Naive thymus-derived CD4-positive, alpha-beta T cell (primary cell): ENCODE results near the gene ENOPH1. TPM values are rescaled to one million over a fixed set of nuclear protein-coding genes. Genes with fewer than 3 reads are reported as not detected.
"Not testable (repeated sequence)": the region's sequence is repeated elsewhere in the genome, so short reads cannot be mapped to it uniquely, and the experiment has no call there.

ENCODE experiments used
- ATAC-seq: fragments of 150-1000 bp; cut with Tn5 transposase; 2 replicates; pipeline ENCODE4 v1.10.0; 2021; ENCODE audit warnings: mild to moderate bottlenecking, moderate library complexity
- CTCF ChIA-PET: fragments of 350-600 bp; sonication (Branson Sonifier 250); formaldehyde crosslinking; loops from one replicate; lab custom pipeline; 2021; ENCODE audit warnings: antibody characterized with exemption; lab: Charles Lee
- POLR2A ChIA-PET: fragments of 350-600 bp; sonication (Branson Sonifier 250); formaldehyde crosslinking; loops from one replicate; lab custom pipeline; 2021; ENCODE audit warnings: antibody characterized with exemption, inconsistent platforms; lab: Charles Lee
- DNase-seq, 9 donors: peaks; one replicate each; pipeline versions ENCODE4 v3.0.0 to v3.0.0-alpha.2; 2020 to 2022; ENCODE audit warnings: mixed read lengths in 1 of 9
- H3K27ac ChIP-seq: one replicate; pipeline ENCODE4 v1.7.0; 2013; ENCODE audit warnings: mild to moderate bottlenecking, low read depth, low read length, moderate library complexity
- H3K27me3 ChIP-seq, 2 donors: one replicate each; pipeline ENCODE4 v1.7.0; 2013; ENCODE audit warnings: low read length in 2 of 2, mild to moderate bottlenecking in 2 of 2, moderate library complexity in 2 of 2; ENCODE audit not compliant: control insufficient read depth in 2 of 2, insufficient read depth in 2 of 2
- H3K36me3 ChIP-seq, 3 experiments: 1 replicate in 2 of 3; 2 replicates in 1 of 3; pipeline ENCODE4 v1.7.0; 2013; ENCODE audit warnings: low read length in 3 of 3, mild to moderate bottlenecking in 3 of 3, moderate library complexity in 1 of 3; ENCODE audit not compliant: insufficient read depth in 3 of 3, control insufficient read depth in 2 of 3
- H3K4me1 ChIP-seq, 2 donors: one replicate each; pipeline ENCODE4 v1.7.0; 2013; ENCODE audit warnings: low read length in 2 of 2, mild to moderate bottlenecking in 2 of 2, moderate library complexity in 1 of 2; ENCODE audit not compliant: control insufficient read depth in 2 of 2, insufficient read depth in 2 of 2
- H3K4me3 ChIP-seq: 2 replicates; pipeline ENCODE4 v1.7.0; 2013; ENCODE audit warnings: mild to moderate bottlenecking, low read length
- H3K9me3 ChIP-seq, 3 experiments: 1 replicate in 2 of 3; 2 replicates in 1 of 3; pipeline ENCODE4 v1.7.0; 2013; ENCODE audit warnings: low read length in 3 of 3; ENCODE audit not compliant: control insufficient read depth in 2 of 3
- H3K27ac Mint-ChIP-seq, 9 donors: one replicate each; pipeline ENCODE4 v1.8.0; 2020 to 2022; ENCODE audit warnings: mixed read lengths in 9 of 9, mild to moderate bottlenecking in 8 of 9, moderate library complexity in 5 of 9, inconsistent platforms in 2 of 9
- H3K27me3 Mint-ChIP-seq, 5 donors: one replicate each; pipeline ENCODE4 v1.8.0; 2021 to 2022; ENCODE audit warnings: mixed read lengths in 5 of 5, mild to moderate bottlenecking in 1 of 5
- H3K36me3 Mint-ChIP-seq, 5 donors: one replicate each; pipeline ENCODE4 v1.8.0; 2020 to 2022; ENCODE audit warnings: mixed read lengths in 5 of 5, mild to moderate bottlenecking in 3 of 5, inconsistent platforms in 1 of 5
- H3K4me1 Mint-ChIP-seq, 7 donors: one replicate each; pipeline ENCODE4 v1.8.0; 2020 to 2022; ENCODE audit warnings: mixed read lengths in 7 of 7, mild to moderate bottlenecking in 3 of 7, inconsistent platforms in 1 of 7
- H3K4me3 Mint-ChIP-seq, 10 donors: one replicate each; pipeline ENCODE4 v1.8.0; 2020 to 2022; ENCODE audit warnings: mild to moderate bottlenecking in 10 of 10, mixed read lengths in 10 of 10, moderate library complexity in 6 of 10, inconsistent platforms in 2 of 10
- H3K9me3 Mint-ChIP-seq, 11 donors: one replicate each; pipeline ENCODE4 v1.8.0; 2020 to 2022; ENCODE audit warnings: mixed read lengths in 11 of 11, mild to moderate bottlenecking in 4 of 11, inconsistent platforms in 1 of 11, moderate library complexity in 1 of 11
- intact Hi-C, 2 donors: fragments of 100-400 bp; cut with micrococcal nuclease; formaldehyde crosslinking; loops; one replicate each; pipeline ENCODE4 v1.15.1; 2023
- polyA plus RNA-seq, 2 donors: library from polyadenylated mRNA; unstranded; fragments of 300-500 nt; fragmentation: Illumina TruSeq; gene quantifications; one replicate each; pipeline ENCODE4 v1.2.3, GENCODE V29; 2021
- total RNA-seq, 6 experiments: library from RNA in 5 of 6; stranded (reverse) in 5 of 6; gene quantifications; 1 replicate in 5 of 6; 2 replicates in 1 of 6; pipeline ENCODE4 v1.2.3 and lab custom pipeline; 2021 to 2026

Gene ENOPH1
- total RNA-seq (10 to 100 TPM; 16.3 to 36.5 (median 24.3) TPM), polyA plus RNA-seq (10 to 100 TPM; 45.3 to 45.6 TPM), total RNA-seq (lab: John Stamatoyannopoulos, UW) (24.5 reads per million, percentile 55 among the genes with 10 or more reads in this experiment)

DNA sequence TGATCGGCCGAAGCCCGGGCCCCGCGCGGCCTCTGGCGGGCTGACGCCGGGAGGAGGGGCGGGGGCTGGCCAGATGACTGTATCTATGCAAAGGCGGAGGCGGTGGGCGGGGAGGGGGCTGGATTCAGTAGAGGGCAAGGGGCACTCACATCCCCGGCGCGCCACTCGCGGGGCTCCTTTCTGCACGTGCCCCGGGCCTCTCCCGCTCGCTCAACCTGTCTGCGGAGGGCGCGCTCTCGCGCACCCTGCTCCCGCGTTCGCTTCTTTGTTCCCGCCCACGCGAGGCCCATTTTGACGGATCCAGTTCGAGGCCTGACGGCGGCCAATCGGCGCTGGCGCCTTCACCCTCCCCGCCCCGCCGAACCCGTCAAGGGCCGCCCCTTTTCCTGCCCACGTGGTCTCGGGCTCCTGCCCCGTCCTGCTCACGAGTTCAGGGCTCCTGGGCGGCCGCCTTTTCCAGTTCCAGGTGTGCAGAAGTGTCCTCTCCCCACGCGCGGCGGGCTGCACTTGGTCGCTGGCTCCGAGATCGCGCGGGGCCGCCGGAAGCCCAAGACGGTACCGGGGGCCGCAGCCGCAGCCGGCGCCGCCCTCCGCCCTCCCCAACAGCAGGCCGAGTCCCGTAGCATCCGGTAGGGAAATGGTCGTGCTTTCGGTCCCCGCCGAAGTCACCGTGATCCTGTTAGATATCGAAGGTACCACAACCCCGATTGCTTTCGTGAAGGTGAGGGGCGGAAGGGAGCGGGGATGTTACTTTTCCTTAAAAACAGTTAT is at the start of gene ENOPH1, which contains the start of gene HNRNPDL:
ENOPH1 (plus strand) TSS at position 398 of the 771 bp plus-strand sequence; CDS start at position 638, 240 bp downstream.
HNRNPDL (minus strand) TSS at position 270 of the 771 bp plus-strand sequence. CDS start 772 bp downstream, outside the sequence.
- ChIA-PET POLR2A (interaction anchor here (0.7 to 4.2 kb wide), 24 partner anchors 8 to 1055 kb away, joined by 3 to 95 read pairs (median 6); partner anchors contain the start of genes ABRAXAS1, COPS4, HELQ and HNRNPD), CTCF (interaction anchor here (0.6 to 2.7 kb wide), 5 partner anchors 56 to 1059 kb away, joined by 3 to 18 read pairs (median 6); partner anchors contain the start of gene HNRNPD)
- Histone ChIP-seq H3K27ac (peak within 1 kb of the TSS; percentile 99), H3K36me3 (peaks cover 7 to 25% (median 16%) of the 10 kb centered on the region in 3 experiments), H3K4me1 (peaks cover 28 to 39% of the 10 kb centered on the region in 2 donors), H3K27me3 (no peaks in the 10 kb centered on the region), H3K4me3 (peak within 1 kb of the TSS; percentile 96), H3K9me3 (no peaks in the 10 kb centered on the region)
- Mint-ChIP-seq H3K4me1 (peaks cover 37 to 76% (median 64%) of the 10 kb centered on the region in 7 donors), H3K27me3 (peaks cover 0 to 2% (median 0%) of the 10 kb centered on the region in 5 donors), H3K27ac (peak within 1 kb of the TSS; percentile 98 to 100 (median 99)), H3K4me3 (peak within 1 kb of the TSS; percentile 98 to 100 (median 99)), H3K9me3 (peaks cover 0 to 5% (median 0%) of the 10 kb centered on the region in 11 donors), H3K36me3 (peaks cover 4 to 42% (median 38%) of the 10 kb centered on the region in 5 donors)
- ATAC-seq (peak; percentile 84), DNase-seq (peak; percentile 92 to 99 (median 96))
- intact Hi-C loops, result loop anchor here (1.0 to 10.0 kb wide), 12 partner anchors 32 to 1054 kb away; partner anchors contain the start of genes COQ2 (in 1 of the 2), HELQ (in 1 of the 2), RASGEF1B (in 1 of the 2) and THAP9 (in 1 of the 2)

DNA sequence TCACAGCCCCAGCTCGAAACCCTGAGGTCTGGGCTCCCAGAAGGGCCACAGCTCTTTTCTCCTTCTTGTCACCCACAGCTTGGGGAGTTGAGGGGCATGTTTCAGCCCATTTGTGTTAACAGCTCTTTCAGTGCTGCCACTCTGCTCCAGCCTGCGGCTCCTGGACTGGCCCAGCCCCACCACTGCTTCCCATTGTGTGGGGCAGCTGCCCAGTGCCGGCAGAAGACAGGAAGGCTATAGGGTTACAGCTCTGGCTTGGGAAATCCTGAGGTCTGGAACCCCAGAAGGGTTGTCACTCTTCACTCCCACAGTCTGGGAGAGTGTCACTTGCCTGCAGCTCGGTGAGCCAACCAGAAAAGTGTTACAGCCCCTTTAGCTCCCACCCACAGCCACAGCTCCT is 49.6 kb upstream of the ENOPH1 start:
- no peak overlapping the region for H3K4me3 Mint-ChIP-seq
- ChIA-PET POLR2A (interaction anchor here (0.6 to 4.5 kb wide), 4 partner anchors 41 to 49 kb away, joined by 3 to 19 read pairs (median 6); no protein-coding TSS in a partner anchor), CTCF (no interaction called here)
- no peaks in the 10 kb centered on the region for H3K36me3 ChIP-seq
- H3K27ac ChIP-seq, result no peak overlapping the region
- intact Hi-C loops, result no loop called here
- no peaks in the 10 kb centered on the region for H3K9me3 ChIP-seq
- no peaks in the 10 kb centered on the region for H3K27me3 ChIP-seq
- H3K4me1 Mint-ChIP-seq, result peaks cover 16 to 37% (median 27%) of the 10 kb centered on the region in 7 donors
- no peak overlapping the region for H3K4me3 ChIP-seq
- peaks cover 0 to 7% (median under 1%) of the 10 kb centered on the region in 11 donors for H3K9me3 Mint-ChIP-seq
- no peak for DNase-seq
- H3K27me3 Mint-ChIP-seq, result peaks cover 0 to 4% (median 2%) of the 10 kb centered on the region in 5 donors
- ATAC-seq, result no peak
- no peak overlapping the region for H3K27ac Mint-ChIP-seq
- H3K4me1 ChIP-seq, result peaks cover under 1 to 8% of the 10 kb centered on the region in 2 donors
- H3K36me3 Mint-ChIP-seq, result peaks cover 0 to 24% (median 3%) of the 10 kb centered on the region in 5 donors

DNA sequence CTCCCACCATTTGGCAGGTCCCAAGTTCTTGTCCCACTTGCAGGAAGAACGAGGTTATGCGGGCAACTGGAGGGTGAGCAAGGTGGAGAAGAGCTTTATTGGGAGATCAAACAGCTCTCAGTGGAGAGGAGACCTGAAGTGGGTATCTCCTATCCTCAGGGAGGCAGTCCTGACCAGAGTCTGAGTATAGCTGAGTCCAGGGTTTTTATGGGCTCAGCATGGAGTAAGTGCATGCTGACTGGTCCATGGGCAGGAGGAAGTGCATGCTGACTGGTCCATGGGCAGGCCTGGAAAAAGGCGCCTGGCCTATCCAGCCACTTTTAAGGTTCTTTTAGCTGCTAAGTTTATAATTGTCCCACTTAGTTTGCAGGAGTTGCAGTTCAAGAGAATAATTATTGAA is 49.2 kb upstream of the ENOPH1 start:
- Mint-ChIP-seq H3K9me3 (peaks cover 0 to 7% (median 2%) of the 10 kb centered on the region in 11 donors), H3K27ac (peak overlapping the region in 1 of 9 donors; percentile 8), H3K4me1 (peaks cover 12 to 33% (median 23%) of the 10 kb centered on the region in 7 donors), H3K4me3 (no peak overlapping the region), H3K36me3 (peaks cover 0 to 21% (median 3%) of the 10 kb centered on the region in 5 donors), H3K27me3 (peaks cover 0 to 6% (median 4%) of the 10 kb centered on the region in 5 donors)
- ChIA-PET POLR2A (interaction anchor here (1.2 to 1.4 kb wide), 2 partner anchors 41 to 48 kb away, joined by 4 to 7 read pairs; no protein-coding TSS in a partner anchor), CTCF (no interaction called here)
- no peaks in the 10 kb centered on the region for H3K27me3 ChIP-seq
- ATAC-seq (no peak), DNase-seq (no peak)
- intact Hi-C loops, result no loop called here
- H3K4me1 ChIP-seq, result peaks cover 0 to 4% of the 10 kb centered on the region in 2 donors
- no peak overlapping the region for H3K27ac ChIP-seq
- no peaks in the 10 kb centered on the region for H3K36me3 ChIP-seq
- no peaks in the 10 kb centered on the region for H3K9me3 ChIP-seq
- no peak overlapping the region for H3K4me3 ChIP-seq

DNA sequence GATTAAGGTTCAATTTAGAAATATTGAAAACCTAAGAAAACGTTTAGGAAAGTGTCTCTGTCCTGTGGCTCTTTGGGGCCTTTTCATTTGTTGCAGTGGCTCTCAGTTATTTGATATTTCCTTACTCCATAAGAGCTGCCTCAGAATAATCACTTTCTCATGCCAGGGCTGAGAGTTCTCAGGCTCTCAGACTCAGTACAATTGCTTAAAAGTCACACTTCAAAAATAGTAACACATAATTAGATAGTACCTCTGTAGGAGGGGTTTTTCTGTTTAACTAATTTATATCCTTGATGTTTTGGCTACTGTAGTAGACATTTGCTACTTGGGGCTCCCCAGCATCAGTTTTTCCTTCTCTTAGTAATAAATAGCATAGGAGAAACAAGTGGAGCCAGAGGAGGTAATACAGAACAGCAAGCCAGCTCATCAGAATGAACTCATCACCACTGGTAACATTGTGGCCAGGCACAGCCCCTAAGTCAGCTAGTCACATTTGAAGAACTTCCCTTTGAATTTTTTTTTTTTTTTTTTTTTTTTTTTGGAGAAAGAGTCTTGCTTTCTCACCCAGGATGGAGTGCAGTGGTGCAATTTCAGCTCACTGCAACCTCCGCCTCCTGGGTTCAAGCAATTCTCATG is 48.6 kb upstream of the ENOPH1 start:
- peaks cover 8 to 29% (median 18%) of the 10 kb centered on the region in 7 donors for H3K4me1 Mint-ChIP-seq

DNA sequence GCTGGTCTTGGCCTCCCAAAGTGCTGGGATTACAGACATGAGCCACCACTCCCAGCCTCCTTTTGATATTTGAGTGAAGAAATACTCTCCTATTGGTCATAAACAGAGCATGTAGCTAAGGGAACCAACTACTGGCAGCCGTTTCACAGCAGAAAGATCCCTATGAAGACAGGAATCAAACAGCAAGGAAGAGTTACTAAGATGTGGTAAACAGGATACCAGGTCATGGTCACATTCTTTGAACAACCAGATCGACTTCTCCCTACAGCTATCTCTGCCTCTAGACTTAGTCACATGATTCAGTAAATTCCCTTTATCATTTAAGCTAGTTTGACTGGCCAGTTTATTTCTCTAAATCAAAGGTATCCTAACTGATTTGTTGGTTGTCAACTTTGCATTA is 47.6 kb upstream of the ENOPH1 start:
- H3K9me3 Mint-ChIP-seq, result peaks cover 0 to 7% (median 2%) of the 10 kb centered on the region in 11 donors
- DNase-seq (no peak), ATAC-seq (no peak)
- peaks cover 6 to 25% (median 14%) of the 10 kb centered on the region in 7 donors for H3K4me1 Mint-ChIP-seq
- H3K27ac Mint-ChIP-seq, result no peak overlapping the region
- H3K27me3 Mint-ChIP-seq, result peaks cover 0 to 8% (median 5%) of the 10 kb centered on the region in 5 donors
- peaks cover 0 to 15% (median 1%) of the 10 kb centered on the region in 5 donors for H3K36me3 Mint-ChIP-seq
- no peaks in the 10 kb centered on the region for H3K4me1 ChIP-seq
- no peaks in the 10 kb centered on the region for H3K36me3 ChIP-seq
- intact Hi-C loops, result no loop called here
- POLR2A ChIA-PET, result interaction anchor here (1.1 to 1.6 kb wide), 3 partner anchors 8 to 46 kb away, joined by 3 to 6 read pairs (median 4); partner anchors contain the start of gene HNRNPD
- CTCF ChIA-PET, result no interaction called here
- H3K27ac ChIP-seq, result no peak overlapping the region
- H3K4me3 Mint-ChIP-seq, result no peak overlapping the region
- no peaks in the 10 kb centered on the region for H3K27me3 ChIP-seq
- H3K4me3 ChIP-seq, result no peak overlapping the region
- no peaks in the 10 kb centered on the region for H3K9me3 ChIP-seq

More for the DNA sequence above, 48.6 kb upstream of the ENOPH1 start:
- Mint-ChIP-seq H3K36me3 (peaks cover 0 to 18% (median 3%) of the 10 kb centered on the region in 5 donors), H3K27me3 (peaks cover 0 to 7% (median 4%) of the 10 kb centered on the region in 5 donors), H3K27ac (no peak overlapping the region), H3K4me3 (no peak overlapping the region), H3K9me3 (peaks cover 0 to 8% (median 2%) of the 10 kb centered on the region in 11 donors)
- no peaks in the 10 kb centered on the region for H3K27me3 ChIP-seq
- H3K4me1 ChIP-seq, result no peaks in the 10 kb centered on the region
- no peaks in the 10 kb centered on the region for H3K36me3 ChIP-seq
- H3K27ac ChIP-seq, result no peak overlapping the region
- ChIA-PET CTCF (interaction anchor here (0.6 kb wide), 1 partner anchor 38 kb away, joined by 3 read pairs; no protein-coding TSS in a partner anchor), POLR2A (interaction anchor here (1.4 kb wide), 1 partner anchor 48 kb away, joined by 7 read pairs; no protein-coding TSS in a partner anchor)
- no peak for DNase-seq
- no peak overlapping the region for H3K4me3 ChIP-seq
- no peaks in the 10 kb centered on the region for H3K9me3 ChIP-seq
- intact Hi-C loops, result no loop called here
- ATAC-seq, result no peak

DNA sequence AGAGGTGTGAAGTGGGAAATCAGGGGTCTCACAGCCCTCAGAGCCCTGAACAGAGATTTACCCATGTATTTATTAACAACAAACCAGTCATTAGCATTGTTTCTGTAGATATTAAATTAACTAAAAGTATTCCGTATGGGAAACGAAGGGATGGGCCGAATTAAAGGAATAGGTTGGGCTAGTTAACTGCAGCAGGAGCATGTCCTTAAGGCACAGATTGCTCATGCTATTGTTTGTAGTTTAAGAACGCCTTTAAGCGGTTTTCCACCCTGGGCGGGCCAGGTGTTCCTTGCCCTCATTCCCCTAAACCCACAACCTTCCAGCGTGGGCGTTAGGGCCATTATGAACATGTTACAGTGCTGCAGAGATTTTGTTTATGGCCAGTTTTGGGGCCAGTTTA is 44.1 kb upstream of the ENOPH1 start:
- H3K27me3 ChIP-seq, H3K9me3 ChIP-seq, H3K36me3 ChIP-seq, H3K27ac Mint-ChIP-seq, H3K4me1 ChIP-seq, H3K27ac ChIP-seq, CTCF ChIA-PET, ATAC-seq, intact Hi-C loops, POLR2A ChIA-PET, H3K4me3 ChIP-seq, DNase-seq, H3K9me3 Mint-ChIP-seq, H3K4me3 Mint-ChIP-seq, H3K36me3 Mint-ChIP-seq: not testable (repeated sequence)
- Mint-ChIP-seq H3K27me3 (peaks cover 0 to 10% (median 6%) of the 10 kb centered on the region in 5 donors), H3K4me1 (peaks cover 0 to 13% (median 7%) of the 10 kb centered on the region in 7 donors)
